ENCODE measurements around the gene EMCN.

- TF ChIP-seq CTCF (conservative IDR thresholded peaks at IDR 0.05 in 1 of 2, IDR thresholded peaks at IDR 0.05 in 1 of 2; ENCODE audit: low read depth in 1 of 2, low read length in 2 of 2) (no peak), EZH2 (IDR thresholded peaks at IDR 0.05; ENCODE audit: low read length, missing control alignments) (no peak)
Measured at GRCh38 chr4:100547541-100548199, 29.8 kb upstream of the EMCN start.
